Measurements from ENCODE around the gene RRP12.
"Not testable (repeated sequence)": the region's sequence is repeated elsewhere in the genome, so short reads cannot be mapped to it uniquely, and the experiment has no call there.

Gene RRP12

DNA sequence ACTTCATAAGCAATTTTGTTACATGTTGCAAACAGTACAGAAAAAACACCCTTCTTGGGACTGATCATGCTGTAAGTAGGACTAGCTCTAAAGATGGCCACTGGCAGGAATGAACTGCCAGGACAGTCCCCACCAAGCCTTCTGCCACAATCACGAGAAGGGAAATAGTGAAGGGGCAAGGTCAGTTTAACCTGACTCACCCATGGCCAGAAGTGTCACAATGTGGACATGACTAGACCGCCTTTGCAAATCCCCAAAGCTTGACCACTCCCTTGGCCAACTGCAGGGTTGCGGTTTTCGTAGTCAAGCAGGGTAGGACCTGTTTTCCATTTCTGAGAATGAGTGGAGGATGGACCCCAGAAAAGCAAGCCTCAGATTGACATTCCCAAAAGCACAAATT is 47.2 kb downstream of the RRP12 start:
- no peaks in the 10 kb centered on the region for H3K27me3 ChIP-seq
- TF ChIP-seq, protein P1, sequence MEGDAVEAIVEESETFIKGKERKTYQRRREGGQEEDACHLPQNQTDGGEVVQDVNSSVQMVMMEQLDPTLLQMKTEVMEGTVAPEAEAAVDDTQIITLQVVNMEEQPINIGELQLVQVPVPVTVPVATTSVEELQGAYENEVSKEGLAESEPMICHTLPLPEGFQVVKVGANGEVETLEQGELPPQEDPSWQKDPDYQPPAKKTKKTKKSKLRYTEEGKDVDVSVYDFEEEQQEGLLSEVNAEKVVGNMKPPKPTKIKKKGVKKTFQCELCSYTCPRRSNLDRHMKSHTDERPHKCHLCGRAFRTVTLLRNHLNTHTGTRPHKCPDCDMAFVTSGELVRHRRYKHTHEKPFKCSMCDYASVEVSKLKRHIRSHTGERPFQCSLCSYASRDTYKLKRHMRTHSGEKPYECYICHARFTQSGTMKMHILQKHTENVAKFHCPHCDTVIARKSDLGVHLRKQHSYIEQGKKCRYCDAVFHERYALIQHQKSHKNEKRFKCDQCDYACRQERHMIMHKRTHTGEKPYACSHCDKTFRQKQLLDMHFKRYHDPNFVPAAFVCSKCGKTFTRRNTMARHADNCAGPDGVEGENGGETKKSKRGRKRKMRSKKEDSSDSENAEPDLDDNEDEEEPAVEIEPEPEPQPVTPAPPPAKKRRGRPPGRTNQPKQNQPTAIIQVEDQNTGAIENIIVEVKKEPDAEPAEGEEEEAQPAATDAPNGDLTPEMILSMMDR (IDR thresholded peaks at IDR 0.05) = no peak

GRCh38 chr10:97349752-97350513 is 51.2 kb downstream of the RRP12 start:
- no peak overlapping the region for H3K27ac ChIP-seq
- no peak overlapping the region for H3K4me3 ChIP-seq

More for the DNA sequence above, 47.2 kb downstream of the RRP12 start:
- Histone ChIP-seq H3K36me3 (peaks cover 6 to 35% (median 20%) of the 10 kb centered on the region in 3 donors), H3K4me1 (no peaks in the 10 kb centered on the region), H3K9me3 (no peaks in the 10 kb centered on the region), H3K4me3 (no peak overlapping the region), H3K27ac (no peak overlapping the region)
- intact Hi-C loops (cut with DNase I; ENCODE audit: low total_unique reads) = loop anchor here (10.0 kb wide), 1 partner anchor 79 kb away; no protein-coding TSS in a partner anchor
- no peak for DNase-seq

GRCh38 chr10:97347317-97347716 is 53.8 kb downstream of the RRP12 start:
- TF ChIP-seq, protein P1 (IDR thresholded peaks at IDR 0.05) = no peak
- no peak overlapping the region for H3K4me3 ChIP-seq
- DNase-seq = no peak
- peaks cover 0 to 6% (median 0%) of the 10 kb centered on the region in 3 donors for H3K36me3 ChIP-seq
- no peaks in the 10 kb centered on the region for H3K4me1 ChIP-seq
- H3K27me3 ChIP-seq = no peaks in the 10 kb centered on the region
- no peak overlapping the region for H3K27ac ChIP-seq
- H3K9me3 ChIP-seq = no peaks in the 10 kb centered on the region
- intact Hi-C loops (cut with DNase I; ENCODE audit: low total_unique reads) = no loop called here

More at GRCh38 chr10:97349752-97350513, 51.2 kb downstream of the RRP12 start:
- Histone ChIP-seq H3K9me3 (no peaks in the 10 kb centered on the region), H3K4me1 (no peaks in the 10 kb centered on the region), H3K36me3 (peaks cover 0 to 6% (median 0%) of the 10 kb centered on the region in 3 donors), H3K27me3 (no peaks in the 10 kb centered on the region)
- intact Hi-C loops (cut with DNase I; ENCODE audit: low total_unique reads) = loop anchor here (10.0 kb wide), 1 partner anchor 75 kb away; no protein-coding TSS in a partner anchor
- TF ChIP-seq, protein P1 (IDR thresholded peaks at IDR 0.05) = no peak
- DNase-seq = no peak

GRCh38 chr10:97343664-97344063 is 57.5 kb downstream of the RRP12 start:
- H3K4me1 ChIP-seq; intact Hi-C loops (cut with DNase I; ENCODE audit: low total_unique reads); H3K4me3 ChIP-seq; H3K27ac ChIP-seq; H3K36me3 ChIP-seq; H3K27me3 ChIP-seq; DNase-seq; H3K9me3 ChIP-seq: not testable (repeated sequence)

GRCh38 chr10:97341416-97341815 is 59.7 kb downstream of the RRP12 start:
- TF ChIP-seq, protein P1 (IDR thresholded peaks at IDR 0.05) = no peak
- no peak overlapping the region for H3K4me3 ChIP-seq
- H3K27me3 ChIP-seq = no peaks in the 10 kb centered on the region
- no peak overlapping the region for H3K27ac ChIP-seq
- DNase-seq = no peak
- peaks cover 0 to 17% (median 6%) of the 10 kb centered on the region in 4 donors for H3K4me1 ChIP-seq
- H3K9me3 ChIP-seq = no peaks in the 10 kb centered on the region
- intact Hi-C loops (cut with DNase I; ENCODE audit: low total_unique reads) = no loop called here
- H3K36me3 ChIP-seq = no peaks in the 10 kb centered on the region

DNA sequence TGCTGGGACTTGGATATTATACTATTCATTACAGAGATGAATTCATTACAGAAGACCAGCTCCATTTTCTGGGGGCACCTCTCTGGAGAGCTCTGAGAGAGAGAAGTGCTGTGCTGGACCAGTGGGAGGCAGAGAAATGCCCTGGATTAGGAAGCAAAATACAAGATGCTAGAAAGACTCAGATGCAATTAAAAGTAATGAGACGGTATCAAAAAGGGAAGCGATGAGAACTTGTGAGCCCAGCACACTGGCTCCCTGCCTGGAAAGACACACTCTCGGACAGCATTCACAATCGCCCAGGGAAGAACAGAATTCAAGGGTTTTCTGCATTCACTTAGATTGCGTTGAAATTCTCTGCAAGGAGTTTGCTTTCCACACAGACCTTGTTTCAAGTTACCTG is 63.1 kb downstream of the RRP12 start:
- H3K9me3 ChIP-seq = no peaks in the 10 kb centered on the region
- no peak overlapping the region for H3K27ac ChIP-seq
- no peak for DNase-seq
- no peaks in the 10 kb centered on the region for H3K36me3 ChIP-seq
- no peaks in the 10 kb centered on the region for H3K27me3 ChIP-seq
- no peak overlapping the region for H3K4me3 ChIP-seq
- intact Hi-C loops (cut with DNase I; ENCODE audit: low total_unique reads) = no loop called here
- peaks cover 0 to 40% (median 19%) of the 10 kb centered on the region in 4 donors for H3K4me1 ChIP-seq
- TF ChIP-seq, protein P1 (IDR thresholded peaks at IDR 0.05) = no peak

Data from tibial artery (tissue), 4 donors.